ENCODE measurements around the gene AQP3.

DNA sequence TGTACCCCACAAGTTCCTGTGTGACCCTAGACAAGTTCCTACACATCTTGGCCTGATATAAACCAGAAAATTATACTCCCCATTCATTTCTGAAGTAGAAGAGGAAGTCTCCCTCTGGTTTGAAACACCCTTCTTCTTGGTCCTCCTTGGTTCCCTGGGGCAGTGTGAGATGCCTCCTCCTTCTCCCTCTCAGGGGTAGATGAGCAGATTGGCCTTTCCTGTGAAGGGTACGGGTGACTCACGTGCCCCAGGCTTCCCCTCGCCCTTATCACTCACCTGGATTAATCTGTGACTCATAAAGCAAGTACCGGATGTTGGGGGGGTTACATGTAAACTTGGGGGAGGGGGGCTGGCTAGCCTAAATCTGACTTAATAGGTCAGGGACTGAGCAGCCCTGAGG is 11.1 kb upstream of the AQP3 start:
- no peak for TF ChIP-seq EP300 (IDR thresholded peaks at IDR 0.05; ENCODE audit: borderline replicate concordance)
- no peak for TF ChIP-seq TAF1 (IDR thresholded peaks at IDR 0.05; ENCODE audit: low read depth)
- TF ChIP-seq, protein P1, sequence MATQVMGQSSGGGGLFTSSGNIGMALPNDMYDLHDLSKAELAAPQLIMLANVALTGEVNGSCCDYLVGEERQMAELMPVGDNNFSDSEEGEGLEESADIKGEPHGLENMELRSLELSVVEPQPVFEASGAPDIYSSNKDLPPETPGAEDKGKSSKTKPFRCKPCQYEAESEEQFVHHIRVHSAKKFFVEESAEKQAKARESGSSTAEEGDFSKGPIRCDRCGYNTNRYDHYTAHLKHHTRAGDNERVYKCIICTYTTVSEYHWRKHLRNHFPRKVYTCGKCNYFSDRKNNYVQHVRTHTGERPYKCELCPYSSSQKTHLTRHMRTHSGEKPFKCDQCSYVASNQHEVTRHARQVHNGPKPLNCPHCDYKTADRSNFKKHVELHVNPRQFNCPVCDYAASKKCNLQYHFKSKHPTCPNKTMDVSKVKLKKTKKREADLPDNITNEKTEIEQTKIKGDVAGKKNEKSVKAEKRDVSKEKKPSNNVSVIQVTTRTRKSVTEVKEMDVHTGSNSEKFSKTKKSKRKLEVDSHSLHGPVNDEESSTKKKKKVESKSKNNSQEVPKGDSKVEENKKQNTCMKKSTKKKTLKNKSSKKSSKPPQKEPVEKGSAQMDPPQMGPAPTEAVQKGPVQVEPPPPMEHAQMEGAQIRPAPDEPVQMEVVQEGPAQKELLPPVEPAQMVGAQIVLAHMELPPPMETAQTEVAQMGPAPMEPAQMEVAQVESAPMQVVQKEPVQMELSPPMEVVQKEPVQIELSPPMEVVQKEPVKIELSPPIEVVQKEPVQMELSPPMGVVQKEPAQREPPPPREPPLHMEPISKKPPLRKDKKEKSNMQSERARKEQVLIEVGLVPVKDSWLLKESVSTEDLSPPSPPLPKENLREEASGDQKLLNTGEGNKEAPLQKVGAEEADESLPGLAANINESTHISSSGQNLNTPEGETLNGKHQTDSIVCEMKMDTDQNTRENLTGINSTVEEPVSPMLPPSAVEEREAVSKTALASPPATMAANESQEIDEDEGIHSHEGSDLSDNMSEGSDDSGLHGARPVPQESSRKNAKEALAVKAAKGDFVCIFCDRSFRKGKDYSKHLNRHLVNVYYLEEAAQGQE (IDR thresholded peaks at IDR 0.05; ENCODE audit: low read depth): no peak
- TF ChIP-seq RAD21 (IDR thresholded peaks at IDR 0.05; ENCODE audit: low read depth): no peak
- no peak for TF ChIP-seq FOXM1 (IDR thresholded peaks at IDR 0.05; ENCODE audit: borderline replicate concordance, low read depth)
- no peak for TF ChIP-seq EGR1 (IDR thresholded peaks at IDR 0.05)
- TF ChIP-seq, protein P2, sequence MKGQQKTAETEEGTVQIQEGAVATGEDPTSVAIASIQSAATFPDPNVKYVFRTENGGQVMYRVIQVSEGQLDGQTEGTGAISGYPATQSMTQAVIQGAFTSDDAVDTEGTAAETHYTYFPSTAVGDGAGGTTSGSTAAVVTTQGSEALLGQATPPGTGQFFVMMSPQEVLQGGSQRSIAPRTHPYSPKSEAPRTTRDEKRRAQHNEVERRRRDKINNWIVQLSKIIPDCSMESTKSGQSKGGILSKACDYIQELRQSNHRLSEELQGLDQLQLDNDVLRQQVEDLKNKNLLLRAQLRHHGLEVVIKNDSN (IDR thresholded peaks at IDR 0.05): no peak
- no peak for TF ChIP-seq CEBPB (IDR thresholded peaks at IDR 0.05)

Data from Ishikawa (cell line).